NOMO-1 (cell line): ENCODE data around the gene TUBGCP3.

Experiments
- DNase-seq, 2 experiments: peaks; one replicate each; lab custom pipeline; 2025; ENCODE audit not compliant: unreplicated experiment in 2 of 2; lab: John Stamatoyannopoulos, UW

TUBGCP3 gene

GRCh38 chr13:112616586-112617362 is 28.8 kb upstream of the TUBGCP3 start:
- peak; percentile 0 to 23 for DNase-seq

- DNase-seq, result no peak
Measured at GRCh38 chr13:112615391-112615790, 27.4 kb upstream of the TUBGCP3 start.

GRCh38 chr13:112614835-112615234 is 26.9 kb upstream of the TUBGCP3 start:
- DNase-seq, result no peak

- DNase-seq, result no peak
Measured at GRCh38 chr13:112608212-112608611, 20.3 kb upstream of the TUBGCP3 start.

GRCh38 chr13:112606109-112607001 is 18.4 kb upstream of the TUBGCP3 start:
- DNase-seq, result peak; percentile 84 to 90

- DNase-seq, result no peak
Measured at GRCh38 chr13:112605531-112605990, 17.6 kb upstream of the TUBGCP3 start.

- DNase-seq, result no peak
Measured at GRCh38 chr13:112603641-112604225, 15.8 kb upstream of the TUBGCP3 start.

- no peak for DNase-seq
Measured at GRCh38 chr13:112602189-112602588, 14.2 kb upstream of the TUBGCP3 start.

GRCh38 chr13:112601371-112601770 is 13.4 kb upstream of the TUBGCP3 start:
- DNase-seq, result no peak

GRCh38 chr13:112596235-112596634 is 8.3 kb upstream of the TUBGCP3 start:
- DNase-seq, result no peak

- no peak for DNase-seq
Measured at GRCh38 chr13:112592647-112593046, 4.7 kb upstream of the TUBGCP3 start.

- DNase-seq, result no peak
Measured at GRCh38 chr13:112592181-112592580, 4.2 kb upstream of the TUBGCP3 start.

- no peak for DNase-seq
Measured at GRCh38 chr13:112588490-112589297, 741 bp upstream of the TUBGCP3 start.

GRCh38 chr13:112587212-112587763 is 665 bp downstream of the TUBGCP3 start:
- peak; percentile 71 to 83 for DNase-seq

- DNase-seq, result no peak
Measured at GRCh38 chr13:112586334-112586960, 1.5 kb downstream of the TUBGCP3 start.

GRCh38 chr13:112583592-112584277 is 4.2 kb downstream of the TUBGCP3 start:
- peak; percentile 81 to 94 for DNase-seq

GRCh38 chr13:112582263-112582662 is 5.7 kb downstream of the TUBGCP3 start:
- DNase-seq, result no peak

- no peak for DNase-seq
Measured at GRCh38 chr13:112580912-112581311, 7.0 kb downstream of the TUBGCP3 start.

- no peak for DNase-seq
Measured at GRCh38 chr13:112580211-112580610, 7.7 kb downstream of the TUBGCP3 start.
